Posterior vena cava (tissue), 2 donors: ENCODE data around the gene SOBP. TPM values are rescaled to one million over a fixed set of nuclear protein-coding genes. Genes with fewer than 3 reads are reported as not detected.
A peak's percentile ranks its signal among the peaks of the same experiment; 100 is the strongest.

Source experiments
- DNase-seq: peaks from one replicate; pipeline ENCODE4 v3.0.0-alpha.2; 2020; ENCODE audit warnings: low spot score
- intact Hi-C, 2 donors: fragments of 100-400 bp; cut with DNase I; formaldehyde crosslinking; loops; one replicate each; pipeline versions ENCODE4 v1.14.1 to v1.14.2; 2022 to 2023
- total RNA-seq, 2 donors: library from RNA; stranded (reverse); fragmentation: NEBNext Ultra II Directional; extraction: Animal tissue kit (Norgen Biotek cat#: 25700); gene quantifications; one replicate each; pipeline ENCODE4 v1.2.1, GENCODE V29; 2021
- donor health status: DM: yes; HTN: yes; CAD: no.
- donor health status: DM: yes; HTN: yes; CAD: no.

Gene SOBP
- total RNA-seq, 2 donors from 2014 or later = 18.7 to 20.0 TPM

GRCh38 chr6:107663308-107663707, 173.4 kb downstream of the SOBP start:
- intact Hi-C loops = no loop called here
- DNase-seq = no peak

- intact Hi-C loops = no loop called here
- DNase-seq = no peak
Measured at GRCh38 chr6:107665382-107665781, 175.5 kb downstream of the SOBP start.

GRCh38 chr6:107666084-107666980, 176.4 kb downstream of the SOBP start:
- no peak for DNase-seq
- intact Hi-C loops = no loop called here

- intact Hi-C loops = no loop called here
- DNase-seq = no peak
Measured at GRCh38 chr6:107666981-107667601, 177.2 kb downstream of the SOBP start.

- intact Hi-C loops = no loop called here
- no peak for DNase-seq
Measured at GRCh38 chr6:107667790-107668189, 177.9 kb downstream of the SOBP start.

GRCh38 chr6:107668743-107669474, 179.0 kb downstream of the SOBP start:
- intact Hi-C loops = no loop called here

GRCh38 chr6:107670792-107671199, 180.9 kb downstream of the SOBP start:
- intact Hi-C loops = no loop called here
- no peak for DNase-seq

More at GRCh38 chr6:107668743-107669474, 179.0 kb downstream of the SOBP start:
- no peak for DNase-seq

GRCh38 chr6:107673076-107673494, 183.2 kb downstream of the SOBP start:
- DNase-seq = no peak
- intact Hi-C loops = no loop called here

- peak; percentile 95 for DNase-seq
- intact Hi-C loops = loop anchor here in 1 of 2 donors (5.0 kb wide), 1 partner anchor 172 kb away; no protein-coding TSS in a partner anchor
Measured at GRCh38 chr6:107674995-107675738, 185.2 kb downstream of the SOBP start.

- no peak for DNase-seq
- intact Hi-C loops = loop anchor here in 1 of 2 donors (5.0 kb wide), 1 partner anchor 171 kb away; no protein-coding TSS in a partner anchor
Measured at GRCh38 chr6:107676042-107676441, 186.1 kb downstream of the SOBP start.

GRCh38 chr6:107677399-107677798, 187.5 kb downstream of the SOBP start:
- intact Hi-C loops = loop anchor here in 1 of 2 donors (5.0 kb wide), 1 partner anchor 170 kb away; no protein-coding TSS in a partner anchor
- DNase-seq = no peak

- intact Hi-C loops = loop anchor here in 1 of 2 donors (5.0 kb wide), 1 partner anchor 168 kb away; no protein-coding TSS in a partner anchor
- no peak for DNase-seq
Measured at GRCh38 chr6:107679457-107679856, 189.5 kb downstream of the SOBP start.

- intact Hi-C loops = no loop called here
- DNase-seq = no peak
Measured at GRCh38 chr6:107682721-107683120, 192.8 kb downstream of the SOBP start.

- DNase-seq = no peak
- intact Hi-C loops = no loop called here
Measured at GRCh38 chr6:107683183-107683582, 193.3 kb downstream of the SOBP start.

- intact Hi-C loops = no loop called here
- no peak for DNase-seq
Measured at GRCh38 chr6:107684996-107685395, 195.1 kb downstream of the SOBP start.

- DNase-seq = no peak
- intact Hi-C loops = no loop called here
Measured at GRCh38 chr6:107689190-107689589, 199.3 kb downstream of the SOBP start.

GRCh38 chr6:107689951-107690642, 200.2 kb downstream of the SOBP start:
- no peak for DNase-seq
- intact Hi-C loops = no loop called here

- no peak for DNase-seq
- intact Hi-C loops = no loop called here
Measured at GRCh38 chr6:107690643-107691061, 200.7 kb downstream of the SOBP start.
